Measurements from ENCODE around the gene EIF3J.

EIF3J gene

DNA sequence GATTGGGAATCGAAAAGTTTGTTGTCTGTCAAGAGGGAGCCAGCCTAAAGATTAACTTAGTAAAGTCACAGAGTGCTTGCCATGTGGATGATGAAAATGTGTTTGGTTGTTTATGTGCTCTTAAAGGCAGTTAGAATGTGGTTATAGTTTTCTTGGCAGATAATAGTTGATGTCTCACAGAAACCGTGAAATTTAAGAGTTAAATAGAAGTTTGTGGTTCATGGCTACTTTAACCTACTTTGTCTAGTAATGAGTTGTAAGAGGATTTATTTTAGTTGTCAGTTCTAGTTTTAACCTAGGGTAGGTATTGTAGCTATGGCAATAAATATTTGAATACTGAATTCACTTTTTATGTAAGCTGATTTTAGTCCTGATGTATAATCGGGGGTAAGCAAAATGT lies 36.4 kb upstream of the EIF3J start:
- TF ChIP-seq, protein P1, sequence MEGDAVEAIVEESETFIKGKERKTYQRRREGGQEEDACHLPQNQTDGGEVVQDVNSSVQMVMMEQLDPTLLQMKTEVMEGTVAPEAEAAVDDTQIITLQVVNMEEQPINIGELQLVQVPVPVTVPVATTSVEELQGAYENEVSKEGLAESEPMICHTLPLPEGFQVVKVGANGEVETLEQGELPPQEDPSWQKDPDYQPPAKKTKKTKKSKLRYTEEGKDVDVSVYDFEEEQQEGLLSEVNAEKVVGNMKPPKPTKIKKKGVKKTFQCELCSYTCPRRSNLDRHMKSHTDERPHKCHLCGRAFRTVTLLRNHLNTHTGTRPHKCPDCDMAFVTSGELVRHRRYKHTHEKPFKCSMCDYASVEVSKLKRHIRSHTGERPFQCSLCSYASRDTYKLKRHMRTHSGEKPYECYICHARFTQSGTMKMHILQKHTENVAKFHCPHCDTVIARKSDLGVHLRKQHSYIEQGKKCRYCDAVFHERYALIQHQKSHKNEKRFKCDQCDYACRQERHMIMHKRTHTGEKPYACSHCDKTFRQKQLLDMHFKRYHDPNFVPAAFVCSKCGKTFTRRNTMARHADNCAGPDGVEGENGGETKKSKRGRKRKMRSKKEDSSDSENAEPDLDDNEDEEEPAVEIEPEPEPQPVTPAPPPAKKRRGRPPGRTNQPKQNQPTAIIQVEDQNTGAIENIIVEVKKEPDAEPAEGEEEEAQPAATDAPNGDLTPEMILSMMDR (IDR thresholded peaks at IDR 0.05; ENCODE audit: extremely low read depth, insufficient read depth, missing control alignments), result no peak
- in situ Hi-C loops (cut with MboI; ENCODE audit: low pct_unique_long_range_greater_than_20kb, low sequenced_read_pairs, unreplicated experiment), result no loop called here
- DNase-seq (ENCODE audit: low spot score), result peak; percentile 17

DNA sequence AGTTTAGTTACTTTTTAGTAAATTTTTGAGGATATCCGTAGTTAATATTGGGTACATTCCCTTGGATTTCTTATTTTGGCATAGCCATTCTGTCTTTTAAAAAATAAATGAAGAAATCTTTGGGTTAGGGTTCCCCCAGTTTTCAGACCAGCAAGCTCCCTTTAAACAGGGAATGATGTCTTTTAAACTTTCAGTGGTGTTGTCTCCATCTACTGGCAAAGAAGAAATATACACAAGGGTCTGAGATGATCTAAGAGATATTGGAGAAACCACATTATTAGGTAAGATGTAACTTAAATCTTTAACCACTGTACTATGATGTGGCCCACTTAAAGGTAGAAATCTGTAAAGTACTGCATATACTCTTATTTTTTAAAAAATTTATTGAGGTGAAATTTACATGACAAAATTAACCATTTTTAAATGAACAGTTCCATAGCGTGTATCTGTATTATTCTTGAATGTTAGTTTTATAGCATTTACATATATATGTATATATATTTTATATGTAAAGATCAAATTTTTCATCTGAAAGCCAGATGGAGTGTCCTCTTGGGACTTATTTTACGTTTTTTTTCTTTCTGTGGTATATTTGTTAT lies 35.1 kb upstream of the EIF3J start:
- peak; percentile 41 for DNase-seq (ENCODE audit: low spot score)
- TF ChIP-seq, protein P1 (IDR thresholded peaks at IDR 0.05; ENCODE audit: extremely low read depth, insufficient read depth, missing control alignments), result peak; percentile 62
- in situ Hi-C loops (cut with MboI; ENCODE audit: low pct_unique_long_range_greater_than_20kb, low sequenced_read_pairs, unreplicated experiment), result no loop called here

DNA sequence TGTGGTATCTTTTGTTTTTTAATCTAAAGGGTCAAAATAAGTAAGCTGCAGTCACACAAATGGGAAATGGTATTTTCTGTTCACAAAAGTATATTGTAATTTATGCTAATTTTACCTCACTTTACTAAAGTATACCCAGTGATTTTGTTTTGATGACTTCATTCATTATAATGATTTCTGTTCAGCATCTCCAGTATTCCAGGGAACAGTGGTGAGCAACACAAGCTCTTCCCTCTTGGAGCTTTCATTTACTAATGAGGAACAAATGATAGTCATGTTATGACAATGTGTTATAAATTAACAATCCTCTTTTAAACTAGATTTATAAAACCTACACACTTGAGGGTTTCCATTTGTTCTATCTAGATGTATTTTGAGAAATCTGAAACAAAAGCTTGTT lies 20.5 kb upstream of the EIF3J start:
- DNase-seq (ENCODE audit: low spot score), result no peak
- in situ Hi-C loops (cut with MboI; ENCODE audit: low pct_unique_long_range_greater_than_20kb, low sequenced_read_pairs, unreplicated experiment), result no loop called here
- TF ChIP-seq, protein P1 (IDR thresholded peaks at IDR 0.05; ENCODE audit: extremely low read depth, insufficient read depth, missing control alignments), result no peak

DNA sequence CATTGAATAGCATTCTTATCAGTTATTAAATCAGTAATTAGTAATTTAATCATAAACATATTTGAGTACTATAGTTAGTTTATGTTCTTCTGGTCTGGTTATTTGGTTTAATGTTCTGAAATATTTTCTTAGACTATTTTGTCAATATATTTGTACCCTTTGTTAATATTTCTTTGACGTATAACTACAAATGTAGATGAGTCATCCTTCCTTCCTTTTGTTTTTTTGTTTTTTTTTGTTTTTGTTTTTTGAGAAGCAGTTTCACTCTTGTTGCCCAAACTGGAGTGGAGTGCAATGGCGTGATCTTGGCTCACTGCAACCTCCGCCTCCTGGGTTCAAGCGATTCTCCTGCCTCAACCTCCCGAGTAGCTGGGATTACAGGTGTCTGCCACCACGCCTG lies 17.4 kb upstream of the EIF3J start:
- in situ Hi-C loops (cut with MboI; ENCODE audit: low pct_unique_long_range_greater_than_20kb, low sequenced_read_pairs, unreplicated experiment), result no loop called here
- DNase-seq (ENCODE audit: low spot score), result no peak
- TF ChIP-seq, protein P1 (IDR thresholded peaks at IDR 0.05; ENCODE audit: extremely low read depth, insufficient read depth, missing control alignments), result no peak

DNA sequence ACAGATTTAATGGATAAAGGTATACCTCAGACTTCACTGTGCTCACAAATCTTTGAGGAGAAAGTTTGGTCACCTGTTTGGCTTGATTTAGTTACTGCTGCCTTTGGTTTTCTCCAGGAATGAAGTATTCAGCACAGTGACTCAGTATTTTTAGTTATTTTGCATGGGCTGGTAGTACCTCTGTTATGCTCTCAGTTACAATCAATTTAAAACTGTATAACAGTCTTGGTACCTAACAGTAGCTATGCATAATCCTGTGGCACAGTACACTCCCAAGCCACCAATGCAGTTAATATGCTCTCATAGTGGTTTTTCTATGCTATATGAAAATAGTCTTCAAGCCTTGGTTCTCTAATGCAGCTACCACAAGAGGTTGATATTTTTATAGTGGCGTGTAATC lies 11.9 kb upstream of the EIF3J start:
- in situ Hi-C loops (cut with MboI; ENCODE audit: low pct_unique_long_range_greater_than_20kb, low sequenced_read_pairs, unreplicated experiment), result no loop called here
- no peak for DNase-seq (ENCODE audit: low spot score)
- TF ChIP-seq, protein P1 (IDR thresholded peaks at IDR 0.05; ENCODE audit: extremely low read depth, insufficient read depth, missing control alignments), result no peak

DNA sequence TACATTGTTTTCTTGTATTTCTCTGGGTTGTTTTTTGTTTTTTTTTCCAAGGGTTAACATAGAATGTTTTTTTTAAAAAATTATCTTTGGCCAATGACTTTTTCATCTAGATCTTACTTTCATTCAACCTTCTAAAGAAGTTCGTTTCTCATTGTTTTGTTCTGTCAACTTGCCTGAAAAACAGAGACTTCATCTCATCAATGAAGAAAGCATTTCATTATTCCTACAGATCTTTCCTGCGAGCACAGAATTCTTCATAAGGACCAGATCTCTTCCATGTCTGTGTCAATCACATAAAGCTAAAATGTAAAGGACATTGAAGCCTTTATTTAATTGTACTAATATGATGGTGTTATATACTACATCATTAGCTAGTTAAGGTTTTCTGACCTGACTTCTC lies 9.7 kb upstream of the EIF3J start:
- DNase-seq (ENCODE audit: low spot score), result no peak
- in situ Hi-C loops (cut with MboI; ENCODE audit: low pct_unique_long_range_greater_than_20kb, low sequenced_read_pairs, unreplicated experiment), result no loop called here
- TF ChIP-seq, protein P1 (IDR thresholded peaks at IDR 0.05; ENCODE audit: extremely low read depth, insufficient read depth, missing control alignments), result no peak
